HL-60 (cell line): ENCODE results near the gene CCL3.
"Not testable (repeated sequence)": the region's sequence is repeated elsewhere in the genome, so short reads cannot be mapped to it uniquely, and the experiment has no call there.

Source experiments
- DNase-seq, 2 experiments: peaks; one replicate each; pipeline ENCODE4 v3.0.0-alpha.2; 2010 to 2020; ENCODE audit warnings: low read depth in 1 of 2, low spot score in 1 of 2
- H3K27ac ChIP-seq: fragments of 250-450 bp; sonication (Bioruptor Pico); replicated peaks from 2 replicates; pipeline ENCODE4 v1.5.1; 2020; ENCODE audit warnings: mild to moderate bottlenecking, moderate library complexity
- H3K27me3 ChIP-seq: fragments of 250-450 bp; sonication (Bioruptor Pico); 2 replicates; pipeline ENCODE4 v1.5.1; 2021; ENCODE audit warnings: mild to moderate bottlenecking, moderate library complexity; ENCODE audit not compliant: insufficient read depth, poor library complexity, severe bottlenecking
- H3K4me3 ChIP-seq: replicated peaks from 2 replicates; pipeline ENCODE4 v1.5.1; 2011; ENCODE audit warnings: mild to moderate bottlenecking, control low read depth, low read length; ENCODE audit not compliant: insufficient read depth
- CTCF ChIP-seq: IDR thresholded peaks from one replicate; pipeline ENCODE4 v1.5.1; 2011; ENCODE audit warnings: low read length, control low read depth, inconsistent platforms; ENCODE audit not compliant: insufficient read depth
- GABPA ChIP-seq: IDR thresholded peaks from 2 replicates; pipeline ENCODE4 v1.6.1; 2012; ENCODE audit warnings: low read depth
- POLR2AphosphoS5 ChIP-seq: IDR thresholded peaks from 2 replicates; pipeline ENCODE4 v1.6.1; 2012; ENCODE audit warnings: low read depth
- REST ChIP-seq: IDR thresholded peaks from 2 replicates; pipeline ENCODE4 v1.6.1; 2012; ENCODE audit warnings: low read depth; ENCODE audit not compliant: insufficient replicate concordance
- SPI1 ChIP-seq: IDR thresholded peaks from 2 replicates; pipeline ENCODE4 v1.6.1; 2012; ENCODE audit warnings: low read depth, mild to moderate bottlenecking, borderline replicate concordance

Gene CCL3

GRCh38 chr17:36086791-36087190 is 3.2 kb downstream of the CCL3 start:
- Histone ChIP-seq H3K4me3 (no peak overlapping the region), H3K27ac (no peak overlapping the region), H3K27me3 (no peaks in the 10 kb centered on the region)
- TF ChIP-seq POLR2AphosphoS5 (no peak), SPI1 (no peak), CTCF (no peak), GABPA (no peak), REST (no peak)
- no peak for DNase-seq

- TF ChIP-seq REST (no peak), SPI1 (peak; percentile 76; the same call in 1 of the 2 replicates), POLR2AphosphoS5 (peak; percentile 51), CTCF (no peak), GABPA (peak; percentile 29; the same call in 1 of the 2 replicates)
- peak; percentile 75 to 87 for DNase-seq
- no peaks in the 10 kb centered on the region for H3K27me3 ChIP-seq
- H3K4me3 ChIP-seq, result no peak overlapping the region
- peak overlapping the region; percentile 57 for H3K27ac ChIP-seq
These were observed 4.2 kb downstream of the CCL3 start for GRCh38 chr17:36085765-36086164.

GRCh38 chr17:36083691-36084090 is 6.3 kb downstream of the CCL3 start:
- H3K4me3 ChIP-seq, H3K27me3 ChIP-seq, DNase-seq: not testable (repeated sequence)
- peak overlapping the region; percentile 95 for H3K27ac ChIP-seq

GRCh38 chr17:36082482-36083120 is 7.3 kb downstream of the CCL3 start:
- peak; percentile 97 to 99 for DNase-seq
- peak overlapping the region; percentile 95 for H3K27ac ChIP-seq
- TF ChIP-seq POLR2AphosphoS5, result peak; percentile 80
- TF ChIP-seq SPI1, result peak; percentile 63; the same call in 1 of the 2 replicates
- TF ChIP-seq GABPA, result peak; percentile 90
- H3K4me3 ChIP-seq, H3K27me3 ChIP-seq: not testable (repeated sequence)

GRCh38 chr17:36081681-36082471 is 8.1 kb downstream of the CCL3 start:
- peak overlapping the region; percentile 95 for H3K27ac ChIP-seq
- H3K27me3 ChIP-seq, H3K4me3 ChIP-seq, DNase-seq: not testable (repeated sequence)
